ENCODE data around the gene PSMF1. TPM values are rescaled to one million over a fixed set of nuclear protein-coding genes. Genes with fewer than 3 reads are reported as not detected.

PSMF1 gene
- total RNA-seq, 1 donor from 2014 or later, result 133 TPM

- no peak overlapping the region for H3K4me3 Mint-ChIP-seq (ENCODE audit: unreplicated experiment)
- H3K9me3 Mint-ChIP-seq (ENCODE audit: unreplicated experiment), result peaks cover 4% of the 10 kb centered on the region
- H3K4me1 Mint-ChIP-seq (ENCODE audit: low read depth, unreplicated experiment), result no peaks in the 10 kb centered on the region
- no peak for FAIRE-seq
- H3K4me1 ChIP-seq (ENCODE audit: insufficient read depth, low read length), result no peaks in the 10 kb centered on the region
- no peak overlapping the region for H3K4me2 ChIP-seq (ENCODE audit: low read length)
- no peak overlapping the region for H3K4me3 ChIP-seq (ENCODE audit: insufficient read depth, low read depth, low read length)
- peaks cover 38% of the 10 kb centered on the region for H3K27me3 ChIP-seq (ENCODE audit: insufficient read depth, low read length)
- H3K9ac ChIP-seq (ENCODE audit: low read length), result no peak overlapping the region
- no peak for TF ChIP-seq CTCF (IDR thresholded peaks at IDR 0.05; ENCODE audit: insufficient read depth, low read depth, low read length)
- no peak for TF ChIP-seq EZH2 (IDR thresholded peaks at IDR 0.05; ENCODE audit: insufficient read depth, low read length)
- no peak overlapping the region for H3K27ac Mint-ChIP-seq (ENCODE audit: unreplicated experiment)
- no peak overlapping the region for H3K27ac ChIP-seq (ENCODE audit: low read depth, low read length)
- H3K9me3 ChIP-seq (ENCODE audit: insufficient read depth, low read depth, low read length), result no peaks in the 10 kb centered on the region
- no peak for DNase-seq (ENCODE audit: low read depth)
- peaks cover 1% of the 10 kb centered on the region for H3K36me3 Mint-ChIP-seq (ENCODE audit: low read depth, unreplicated experiment)
- peaks cover 33% of the 10 kb centered on the region for H3K27me3 Mint-ChIP-seq (ENCODE audit: low read depth, unreplicated experiment)
- peaks cover 8% of the 10 kb centered on the region for H4K20me1 ChIP-seq (ENCODE audit: insufficient read depth, low read length)
- no peaks in the 10 kb centered on the region for H3K36me3 ChIP-seq (ENCODE audit: insufficient read depth, low read length)
- H2AFZ ChIP-seq (ENCODE audit: low read depth, low read length), result no peak overlapping the region
- H3K79me2 ChIP-seq (ENCODE audit: insufficient read depth, low read length), result no peaks in the 10 kb centered on the region
Observed at GRCh38 chr20:1183153-1183552, 64.8 kb downstream of the PSMF1 start.

- Histone ChIP-seq H3K27ac (ENCODE audit: low read depth, low read length) (no peak overlapping the region), H3K4me3 (ENCODE audit: insufficient read depth, low read depth, low read length) (no peak overlapping the region), H3K27me3 (ENCODE audit: insufficient read depth, low read length) (peaks cover 45% of the 10 kb centered on the region), H3K9me3 (ENCODE audit: insufficient read depth, low read depth, low read length) (no peaks in the 10 kb centered on the region), H3K4me1 (ENCODE audit: insufficient read depth, low read length) (no peaks in the 10 kb centered on the region), H3K4me2 (ENCODE audit: low read length) (no peak overlapping the region), H2AFZ (ENCODE audit: low read depth, low read length) (no peak overlapping the region), H3K79me2 (ENCODE audit: insufficient read depth, low read length) (no peaks in the 10 kb centered on the region), H4K20me1 (ENCODE audit: insufficient read depth, low read length) (peaks cover 8% of the 10 kb centered on the region), H3K9ac (ENCODE audit: low read length) (no peak overlapping the region), H3K36me3 (ENCODE audit: insufficient read depth, low read length) (no peaks in the 10 kb centered on the region)
- H3K27me3 Mint-ChIP-seq (ENCODE audit: low read depth, unreplicated experiment), result peaks cover 34% of the 10 kb centered on the region
- TF ChIP-seq CTCF (IDR thresholded peaks at IDR 0.05; ENCODE audit: insufficient read depth, low read depth, low read length) (no peak), EZH2 (IDR thresholded peaks at IDR 0.05; ENCODE audit: insufficient read depth, low read length) (no peak)
- no peak for FAIRE-seq
- peak overlapping the region; percentile 48 for H3K27ac Mint-ChIP-seq (ENCODE audit: unreplicated experiment)
- H3K36me3 Mint-ChIP-seq (ENCODE audit: low read depth, unreplicated experiment), result peaks cover 1% of the 10 kb centered on the region
- peaks cover 4% of the 10 kb centered on the region for H3K9me3 Mint-ChIP-seq (ENCODE audit: unreplicated experiment)
- peak overlapping the region; percentile 87 for H3K4me3 Mint-ChIP-seq (ENCODE audit: unreplicated experiment)
- H3K4me1 Mint-ChIP-seq (ENCODE audit: low read depth, unreplicated experiment), result no peaks in the 10 kb centered on the region
- DNase-seq (ENCODE audit: low read depth), result no peak
Observed at GRCh38 chr20:1184260-1184637, 65.8 kb downstream of the PSMF1 start.

- Mint-ChIP-seq H3K27ac (ENCODE audit: unreplicated experiment) (peak within 1 kb of the TSS; percentile 48), H3K36me3 (ENCODE audit: low read depth, unreplicated experiment) (peaks cover 1% of the 10 kb centered on the region), H3K9me3 (ENCODE audit: unreplicated experiment) (peaks cover 4% of the 10 kb centered on the region), H3K4me1 (ENCODE audit: low read depth, unreplicated experiment) (no peaks in the 10 kb centered on the region), H3K27me3 (ENCODE audit: low read depth, unreplicated experiment) (peaks cover 39% of the 10 kb centered on the region), H3K4me3 (ENCODE audit: unreplicated experiment) (peak within 1 kb of the TSS; percentile 87)
- peaks cover 8% of the 10 kb centered on the region for H4K20me1 ChIP-seq (ENCODE audit: insufficient read depth, low read length)
- H3K79me2 ChIP-seq (ENCODE audit: insufficient read depth, low read length), result no peaks in the 10 kb centered on the region
- no peaks in the 10 kb centered on the region for H3K9me3 ChIP-seq (ENCODE audit: insufficient read depth, low read depth, low read length)
- H2AFZ ChIP-seq (ENCODE audit: low read depth, low read length), result no peak within 1 kb of the TSS
- H3K36me3 ChIP-seq (ENCODE audit: insufficient read depth, low read length), result no peaks in the 10 kb centered on the region
- TF ChIP-seq CTCF (IDR thresholded peaks at IDR 0.05; ENCODE audit: insufficient read depth, low read depth, low read length) (no peak), EZH2 (IDR thresholded peaks at IDR 0.05; ENCODE audit: insufficient read depth, low read length) (peak; percentile 93)
- H3K27ac ChIP-seq (ENCODE audit: low read depth, low read length), result no peak within 1 kb of the TSS
- peak within 1 kb of the TSS; percentile 54 for H3K4me2 ChIP-seq (ENCODE audit: low read length)
- H3K4me1 ChIP-seq (ENCODE audit: insufficient read depth, low read length), result no peaks in the 10 kb centered on the region
- FAIRE-seq (no peak), DNase-seq (ENCODE audit: low read depth) (no peak)
- H3K27me3 ChIP-seq (ENCODE audit: insufficient read depth, low read length), result peaks cover 49% of the 10 kb centered on the region
- H3K9ac ChIP-seq (ENCODE audit: low read length), result no peak within 1 kb of the TSS
- no peak within 1 kb of the TSS for H3K4me3 ChIP-seq (ENCODE audit: insufficient read depth, low read depth, low read length)
Observed at GRCh38 chr20:1184638-1185315, 66.4 kb downstream of the PSMF1 start, which contains the start of gene TMEM74B. Gene TMEM74B (minus strand): TSS chr20:1184981. CDS start chr20:1183801, 1,180 bp downstream.
